GM12878 (cell line): ENCODE results near the gene CCNG1. TPM values are rescaled to one million over a fixed set of nuclear protein-coding genes. Genes with fewer than 3 reads are reported as not detected.

ENCODE experiments used
- ATAC-seq: fragments of 200-7000 bp; cut with Tn5 transposase; 3 replicates; pipeline ENCODE4 v1.9.1; 2020; ENCODE audit warnings: mild to moderate bottlenecking, moderate library complexity
- BruUV-seq: library from RNA; stranded (reverse); fragments of 400-500 nt; replicated peaks from 2 replicates; lab custom pipeline; 2021; lab: Mats Ljungman, UMichigan
- CTCF ChIA-PET: fragments of 300-600 bp; sonication (Branson Sonifier 250); formaldehyde crosslinking; extraction: SDS; loops from one replicate; lab custom pipeline; 2021; ENCODE audit warnings: inconsistent platforms; lab: Yijun Ruan, JAX
- POLR2A ChIA-PET: fragments of 350-600 bp; formaldehyde crosslinking; extraction: SDS; loops from one replicate; lab custom pipeline; 2021; ENCODE audit warnings: inconsistent platforms; lab: Charles Lee
- RAD21 ChIA-PET: fragments of 300-600 bp; sonication (Branson Sonifier 250); formaldehyde crosslinking; loops from one replicate; lab custom pipeline; 2023; ENCODE audit warnings: antibody characterized with exemption; ENCODE audit not compliant: unreplicated experiment; lab: Charles Lee
- SMC1A ChIA-PET: fragments of 300-600 bp; sonication (Branson Sonifier 250); formaldehyde crosslinking; loops from one replicate; lab custom pipeline; 2023; ENCODE audit not compliant: unreplicated experiment, uncharacterized antibody; lab: Charles Lee
- DNase-seq: peaks from one replicate; pipeline ENCODE4 v3.0.0-alpha.2; 2011; ENCODE audit warnings: low read depth, low spot score
- FAIRE-seq: peaks from 3 replicates; lab custom pipeline; 2011; peaks lifted over from hg19 to GRCh38; lab: Jason Lieb, UNC
- H2AFZ ChIP-seq: 2 replicates; pipeline ENCODE4 v1.6.0; 2011; ENCODE audit warnings: low read depth, low read length, control low read depth; ENCODE audit not compliant: control insufficient read depth
- H3K27ac ChIP-seq: 2 replicates; pipeline ENCODE4 v1.5.1; 2011; ENCODE audit warnings: control low read depth; ENCODE audit not compliant: control insufficient read depth, insufficient read depth
- H3K27me3 ChIP-seq, 2 experiments: replicated peaks in 1 of 2; 2 replicates each; pipeline versions ENCODE4 v1.6.0 to v1.6.1; 2011; ENCODE audit warnings: low read length in 1 of 2; ENCODE audit not compliant: control insufficient read depth in 2 of 2, insufficient read depth in 2 of 2
- H3K36me3 ChIP-seq, 2 experiments: 2 replicates each; pipeline ENCODE4 v1.5.1; 2011; ENCODE audit warnings: low read length in 1 of 2; ENCODE audit not compliant: control insufficient read depth in 2 of 2, insufficient read depth in 2 of 2
- H3K4me1 ChIP-seq: 2 replicates; pipeline ENCODE4 v1.6.1; 2011; ENCODE audit warnings: mild to moderate bottlenecking, low read length, moderate library complexity, mixed read lengths; ENCODE audit not compliant: control insufficient read depth, insufficient read depth
- H3K4me2 ChIP-seq: 2 replicates; pipeline ENCODE4 v1.6.0; 2011; ENCODE audit warnings: control low read depth; ENCODE audit not compliant: control insufficient read depth, insufficient read depth
- H3K4me3 ChIP-seq: fragments of 200-600 bp; sonication (generic); 2 replicates; pipeline ENCODE4 v1.5.1; 2016
- H3K79me2 ChIP-seq: 2 replicates; pipeline ENCODE4 v1.6.0; 2011; ENCODE audit warnings: low read length; ENCODE audit not compliant: control insufficient read depth, insufficient read depth
- H3K9ac ChIP-seq: 2 replicates; pipeline ENCODE4 v1.8.0; 2011; ENCODE audit warnings: low read length, control low read depth, mixed read lengths; ENCODE audit not compliant: control insufficient read depth, insufficient read depth
- H3K9me3 ChIP-seq: replicated peaks from 3 replicates; pipeline ENCODE4 v1.5.1; 2011; ENCODE audit warnings: mild to moderate bottlenecking, low read length; ENCODE audit not compliant: control insufficient read depth, insufficient read depth
- H4K20me1 ChIP-seq: 2 replicates; pipeline ENCODE4 v1.6.0; 2011; ENCODE audit not compliant: control insufficient read depth, insufficient read depth
- CTCF ChIP-seq, 3 experiments: IDR thresholded peaks in 2 of 3; conservative IDR thresholded peaks in 1 of 3; 2 replicates each; pipeline ENCODE4 v1.5.1; 2011; ENCODE audit warnings: low read depth in 3 of 3, low read length in 3 of 3, mild to moderate bottlenecking in 3 of 3, control low read depth in 2 of 3, moderate library complexity in 2 of 3, inconsistent platforms in 1 of 3, mixed read lengths in 1 of 3; ENCODE audit not compliant: control insufficient read depth in 2 of 3, insufficient read depth in 1 of 3; ENCODE audit errors: extremely low read depth in 1 of 3
- DPF2 ChIP-seq: fragments of 450-650 bp; IDR thresholded peaks from 2 replicates; pipeline ENCODE4 v1.6.1; 2017; ENCODE audit warnings: mild to moderate bottlenecking
- FOS ChIP-seq: IDR thresholded peaks from 3 replicates; pipeline ENCODE4 v1.6.1; 2011; ENCODE audit warnings: borderline replicate concordance; ENCODE audit not compliant: insufficient read length; ENCODE audit errors: extremely low read depth
- HDAC6 ChIP-seq: fragments of 200-600 bp; sonication (generic); IDR thresholded peaks from one replicate; pipeline ENCODE4 v1.8.0; 2017; ENCODE audit warnings: antibody characterized with exemption; ENCODE audit not compliant: unreplicated experiment
- JUND ChIP-seq: IDR thresholded peaks from 2 replicates; pipeline ENCODE4 v1.6.1; 2012; ENCODE audit warnings: low read depth, mild to moderate bottlenecking, low read length, improper control_type of control experiment, moderate library complexity
- RAD21 ChIP-seq: IDR thresholded peaks from 2 replicates; pipeline ENCODE4 v1.6.1; 2011; ENCODE audit warnings: mild to moderate bottlenecking, low read depth, low read length, moderate library complexity; ENCODE audit not compliant: insufficient read depth
- RBBP5 ChIP-seq: fragments of 200-600 bp; sonication (generic); conservative IDR thresholded peaks from 2 replicates; pipeline ENCODE4 v1.6.1; 2016
- SREBF1 ChIP-seq: IDR thresholded peaks from 2 replicates; pipeline ENCODE4 v1.6.1; 2012; ENCODE audit warnings: mild to moderate bottlenecking, low read length
- USF2 ChIP-seq: IDR thresholded peaks from 2 replicates; pipeline ENCODE4 v1.6.1; 2011; ENCODE audit warnings: low read depth, low read length, improper control_type of control experiment, borderline replicate concordance
- WGBS: methylation state at CpG from one replicate; pipeline ENCODE4 v1.1.6; 2016; ENCODE audit warnings: low lambda C conversion rate; ENCODE audit not compliant: insufficient replicate concordance, insufficient coverage; ENCODE audit errors: missing lambda C conversion rate; 5-methylcytosine and 5-hydroxymethylcytosine counted together
- in situ Hi-C: fragments of 300-500 bp; cut with MboI; formaldehyde crosslinking; loops from 9 replicates; pipeline ENCODE4 v1.14.3; 2018; ENCODE audit warnings: mixed read lengths
- intact Hi-C: fragments of 100-400 bp; cut with micrococcal nuclease; formaldehyde crosslinking; loops from one replicate; pipeline ENCODE4 v1.14.2; 2022; ENCODE audit not compliant: unreplicated experiment
- polyA plus RNA-seq, 11 experiments: library from polyadenylated mRNA; depleted of rRNA in 4 of 11; unstranded in 6 of 11; stranded (reverse) in 5 of 11; fragments of >200 nt; fragmentation: Nextera tagmentation in 4 of 11; fragmentation: Illumina TruSeq in 1 of 11; extraction: Ambion mirVana in 4 of 11; extraction: Trizol in 1 of 11; gene quantifications; 1 replicate in 1 of 11; 2 replicates in 10 of 11; pipeline versions ENCODE4 v1.2.1 to v1.2.3, GENCODE V29; 2011 to 2016; ENCODE audit warnings: inconsistent platforms in 2 of 11, missing spikeins in 2 of 11, low read depth in 1 of 11
- total RNA-seq, 4 experiments: library from RNA; depleted of rRNA in 3 of 4; stranded (reverse); fragments of >200 nt in 3 of 4; fragmentation: Illumina TruSeq in 1 of 4; extraction: Trizol in 1 of 4; gene quantifications; 2 replicates each; pipeline versions ENCODE4 v1.2.1 to v1.2.3, GENCODE V29; 2013 to 2021

Gene CCNG1
- total and polyA plus RNA-seq, 10 of the 15 experiments (the other 5 are each of a cell fraction or from before 2014, with no cell fraction given) = 90.1 to 274 (median 200) TPM

GRCh38 chr5:163473635-163474243 lies 36.3 kb downstream of the CCNG1 start:
- intact Hi-C loops = no loop called here

More at GRCh38 chr5:163473635-163474243, 36.3 kb downstream of the CCNG1 start:
- H3K27ac ChIP-seq = no peak overlapping the region
- TF ChIP-seq CTCF (IDR thresholded peaks at IDR 0.05 in 2 of 3, conservative IDR thresholded peaks at IDR 0.05 in 1 of 3; ENCODE audit: control insufficient read depth in 2 of 3, extremely low read depth in 1 of 3, insufficient read depth in 1 of 3, low read depth in 3 of 3, low read length in 3 of 3) (peak in 2 of 3 experiments; percentile 22 to 38; a peak in 3 of 6 replicates), SREBF1 (no peak), DPF2 (no peak), USF2 (no peak), FOS (no peak), JUND (no peak), RAD21 (peak; percentile 27; the same call in 1 of the 2 replicates), HDAC6 (no peak), RBBP5 (no peak)
- no peak overlapping the region for H3K4me2 ChIP-seq
- DNase-seq = no peak
- SMC1A ChIA-PET = interaction anchor here (0.6 to 1.9 kb wide), 14 partner anchors 9 to 222 kb away, joined by 3 to 7 read pairs (median 3); partner anchors contain the start of gene MAT2B
- no peaks in the 10 kb centered on the region for H3K27me3 ChIP-seq
- H3K9ac ChIP-seq = no peak overlapping the region
- no peaks in the 10 kb centered on the region for H3K9me3 ChIP-seq
- H3K4me1 ChIP-seq = no peaks in the 10 kb centered on the region
- H3K79me2 ChIP-seq = no peaks in the 10 kb centered on the region
- no TSS peak for BruUV-seq
- RAD21 ChIA-PET = interaction anchor here (0.8 to 1.7 kb wide), 4 partner anchors 12 to 34 kb away, joined by 3 to 7 read pairs (median 4); no protein-coding TSS in a partner anchor
- no peak overlapping the region; the same call in 1 of the 2 replicates for H2AFZ ChIP-seq
- CTCF ChIA-PET = interaction anchor here (0.9 to 3.1 kb wide), 15 partner anchors 9 to 91 kb away, joined by 3 to 12 read pairs (median 4); partner anchors contain the start of genes MAT2B and NUDCD2
- H4K20me1 ChIP-seq = no peaks in the 10 kb centered on the region
- in situ Hi-C loops = no loop called here
- 99% methylated on average over 3 of the region's 3 CpGs for WGBS
- ATAC-seq = peak; percentile 88
- no peak overlapping the region for H3K4me3 ChIP-seq
- peaks cover 12 to 17% of the 10 kb centered on the region in 2 experiments for H3K36me3 ChIP-seq
- FAIRE-seq = peak; percentile 77
- POLR2A ChIA-PET = interaction anchor here (0.7 to 2.0 kb wide), 7 partner anchors 8 to 32 kb away, joined by 3 to 5 read pairs (median 3); partner anchors contain the start of gene MAT2B
